Subcutaneous adipose tissue (tissue), 4 donors: Measurements from ENCODE around the gene NKPD1. TPM values are rescaled to one million over a fixed set of nuclear protein-coding genes. Genes with fewer than 3 reads are reported as not detected.

ENCODE experiments used
- total RNA-seq, 4 donors: library from RNA; depleted of rRNA; stranded (reverse); fragments of >200 nt; gene quantifications; one replicate each; pipeline ENCODE4 v1.1.0, GENCODE V29; 2016
- TF ChIP-seq, protein P1 (sequence below): fragments of 450-650 bp; IDR thresholded peaks from one replicate; pipeline ENCODE4 v1.5.1; 2016; ENCODE audit warnings: low read depth, mild to moderate bottlenecking, control low read depth, antibody characterized with exemption, moderate library complexity

Gene NKPD1
- total RNA-seq, 4 donors from 2014 or later: 0.17 TPM; not detected in 3

GRCh38 chr19:45191375-45191774 is 30.6 kb upstream of the NKPD1 start:
- TF ChIP-seq, protein P1, sequence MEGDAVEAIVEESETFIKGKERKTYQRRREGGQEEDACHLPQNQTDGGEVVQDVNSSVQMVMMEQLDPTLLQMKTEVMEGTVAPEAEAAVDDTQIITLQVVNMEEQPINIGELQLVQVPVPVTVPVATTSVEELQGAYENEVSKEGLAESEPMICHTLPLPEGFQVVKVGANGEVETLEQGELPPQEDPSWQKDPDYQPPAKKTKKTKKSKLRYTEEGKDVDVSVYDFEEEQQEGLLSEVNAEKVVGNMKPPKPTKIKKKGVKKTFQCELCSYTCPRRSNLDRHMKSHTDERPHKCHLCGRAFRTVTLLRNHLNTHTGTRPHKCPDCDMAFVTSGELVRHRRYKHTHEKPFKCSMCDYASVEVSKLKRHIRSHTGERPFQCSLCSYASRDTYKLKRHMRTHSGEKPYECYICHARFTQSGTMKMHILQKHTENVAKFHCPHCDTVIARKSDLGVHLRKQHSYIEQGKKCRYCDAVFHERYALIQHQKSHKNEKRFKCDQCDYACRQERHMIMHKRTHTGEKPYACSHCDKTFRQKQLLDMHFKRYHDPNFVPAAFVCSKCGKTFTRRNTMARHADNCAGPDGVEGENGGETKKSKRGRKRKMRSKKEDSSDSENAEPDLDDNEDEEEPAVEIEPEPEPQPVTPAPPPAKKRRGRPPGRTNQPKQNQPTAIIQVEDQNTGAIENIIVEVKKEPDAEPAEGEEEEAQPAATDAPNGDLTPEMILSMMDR: no peak

DNA sequence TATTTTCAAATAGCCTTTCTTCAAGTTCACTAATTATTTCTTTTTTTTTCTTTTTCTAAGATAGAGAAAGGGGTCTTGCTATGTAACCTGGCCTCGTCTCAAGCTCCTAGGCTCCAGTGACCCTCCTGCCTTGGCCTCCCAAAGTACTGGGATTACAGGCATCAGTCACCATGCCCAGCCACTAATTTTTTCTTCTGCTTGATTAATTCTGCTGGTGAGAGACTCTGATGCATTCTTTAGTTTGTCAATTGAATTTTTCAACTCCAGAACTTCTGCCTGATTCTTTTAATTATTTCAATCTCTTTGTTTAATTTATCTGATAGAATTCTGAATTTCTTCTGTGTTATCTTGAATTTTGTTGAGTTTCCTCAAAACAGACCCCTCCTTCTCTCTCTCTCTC is 29.2 kb upstream of the NKPD1 start:
- TF ChIP-seq, protein P1: no peak

DNA sequence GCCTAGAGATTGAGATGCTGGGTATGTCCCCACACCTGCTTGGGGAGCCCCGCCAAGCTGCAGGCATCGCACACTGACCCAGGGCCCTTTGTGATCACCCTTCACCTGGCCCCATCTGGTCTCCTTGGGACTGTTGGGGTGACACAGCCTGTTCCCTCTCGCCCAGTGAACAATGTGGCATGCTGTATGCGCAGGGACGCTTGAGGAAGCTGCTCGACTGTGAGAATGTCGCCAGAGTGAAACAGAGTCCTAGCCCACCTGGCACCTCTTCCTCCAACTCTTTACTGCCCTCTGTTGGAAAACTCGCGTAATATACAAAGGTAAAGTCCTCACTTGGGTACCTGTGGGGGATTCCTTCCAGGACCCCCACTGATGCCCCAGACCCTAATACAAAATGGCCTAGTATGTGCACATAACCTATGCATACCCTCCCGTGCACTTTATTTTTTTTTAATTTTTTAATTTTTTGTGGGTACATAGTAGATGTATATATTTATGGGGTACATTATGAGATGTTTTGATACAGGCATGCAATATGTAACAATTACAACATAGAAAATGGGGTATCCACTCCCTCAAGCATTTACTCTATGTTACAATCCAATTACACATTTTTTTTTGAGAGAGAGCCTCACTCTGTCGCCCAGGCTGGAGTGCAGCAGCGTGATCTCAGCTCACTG is 26.8 kb upstream of the NKPD1 start:
- TF ChIP-seq, protein P1: no peak

GRCh38 chr19:45186509-45187334 is 25.9 kb upstream of the NKPD1 start:
- TF ChIP-seq, protein P1: no peak

DNA sequence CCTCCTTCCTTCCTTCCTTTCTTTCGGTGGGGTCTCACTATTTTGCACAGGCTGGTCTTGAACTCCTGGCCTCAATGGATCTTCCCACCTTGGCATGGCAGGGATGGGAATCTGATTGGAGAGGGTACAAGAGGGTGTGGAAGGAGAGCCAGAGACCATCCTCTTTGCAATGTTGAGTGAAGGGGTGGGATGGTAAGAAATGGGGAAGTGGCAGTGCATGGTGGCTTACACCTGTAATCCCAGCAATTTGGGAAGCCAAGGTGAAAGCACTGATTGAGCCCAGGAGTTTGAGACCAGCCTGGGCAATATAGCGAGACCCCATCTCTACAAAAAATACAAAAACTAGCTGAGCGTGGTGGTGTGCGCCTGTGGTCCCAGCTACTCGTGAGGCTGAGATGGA is 23.3 kb upstream of the NKPD1 start:
- TF ChIP-seq, protein P1: no peak

- TF ChIP-seq, protein P1: no peak
Observed at GRCh38 chr19:45182758-45183157, 22.0 kb upstream of the NKPD1 start.

DNA sequence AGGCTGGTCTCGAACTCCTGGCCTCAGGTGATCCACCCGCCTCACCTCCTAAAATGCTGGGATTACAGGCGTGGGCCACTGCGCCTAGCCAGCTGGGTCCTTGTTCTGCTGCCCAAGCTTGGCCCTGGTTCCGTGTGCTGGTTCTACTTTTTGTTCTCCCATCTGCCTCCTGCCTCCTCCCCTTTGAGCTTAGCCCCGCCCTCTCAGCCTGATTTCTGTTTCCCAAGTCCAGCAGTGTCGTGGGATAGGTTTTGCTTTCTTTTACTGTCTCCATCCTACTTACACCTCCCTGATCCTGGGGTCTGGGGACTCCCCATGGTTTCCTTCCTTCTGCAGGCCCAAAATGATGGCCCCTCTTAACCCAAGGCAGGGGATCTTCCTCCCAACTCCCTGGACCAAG is 20.2 kb upstream of the NKPD1 start:
- TF ChIP-seq, protein P1: no peak
